Myocyte (in vitro differentiated cells): ENCODE measurements around the gene PADI3. TPM values are rescaled to one million over a fixed set of nuclear protein-coding genes. Genes with fewer than 3 reads are reported as not detected.

Source experiments
- DNase-seq: peaks from one replicate; pipeline ENCODE4 v3.0.0-alpha.2; 2012; ENCODE audit warnings: low read depth
- polyA plus RNA-seq: library from polyadenylated mRNA; unstranded; fragments of >200 nt; gene quantifications from one replicate; pipeline ENCODE4 v1.2.1, GENCODE V29; 2012; ENCODE audit warnings: missing spikeins
- total RNA-seq: library from RNA; depleted of rRNA; stranded (reverse); fragments of >200 nt; gene quantifications from 2 replicates; pipeline ENCODE4 v1.2.3, GENCODE V29; 2014

PADI3 gene, protein sequence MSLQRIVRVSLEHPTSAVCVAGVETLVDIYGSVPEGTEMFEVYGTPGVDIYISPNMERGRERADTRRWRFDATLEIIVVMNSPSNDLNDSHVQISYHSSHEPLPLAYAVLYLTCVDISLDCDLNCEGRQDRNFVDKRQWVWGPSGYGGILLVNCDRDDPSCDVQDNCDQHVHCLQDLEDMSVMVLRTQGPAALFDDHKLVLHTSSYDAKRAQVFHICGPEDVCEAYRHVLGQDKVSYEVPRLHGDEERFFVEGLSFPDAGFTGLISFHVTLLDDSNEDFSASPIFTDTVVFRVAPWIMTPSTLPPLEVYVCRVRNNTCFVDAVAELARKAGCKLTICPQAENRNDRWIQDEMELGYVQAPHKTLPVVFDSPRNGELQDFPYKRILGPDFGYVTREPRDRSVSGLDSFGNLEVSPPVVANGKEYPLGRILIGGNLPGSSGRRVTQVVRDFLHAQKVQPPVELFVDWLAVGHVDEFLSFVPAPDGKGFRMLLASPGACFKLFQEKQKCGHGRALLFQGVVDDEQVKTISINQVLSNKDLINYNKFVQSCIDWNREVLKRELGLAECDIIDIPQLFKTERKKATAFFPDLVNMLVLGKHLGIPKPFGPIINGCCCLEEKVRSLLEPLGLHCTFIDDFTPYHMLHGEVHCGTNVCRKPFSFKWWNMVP
- total RNA-seq, result not detected in 2 replicates
- polyA plus RNA-seq, result 0.03 TPM

- DNase-seq, result no peak
Observed at GRCh38 chr1:17248781-17249180, at the start of gene PADI3. Gene PADI3, plus strand, starts transcription at chr1:17249098. Its CDS starts 40 bp downstream, at chr1:17249138.

- no peak for DNase-seq
Observed at GRCh38 chr1:17199267-17200044, 49.4 kb upstream of the PADI3 start.

DNA sequence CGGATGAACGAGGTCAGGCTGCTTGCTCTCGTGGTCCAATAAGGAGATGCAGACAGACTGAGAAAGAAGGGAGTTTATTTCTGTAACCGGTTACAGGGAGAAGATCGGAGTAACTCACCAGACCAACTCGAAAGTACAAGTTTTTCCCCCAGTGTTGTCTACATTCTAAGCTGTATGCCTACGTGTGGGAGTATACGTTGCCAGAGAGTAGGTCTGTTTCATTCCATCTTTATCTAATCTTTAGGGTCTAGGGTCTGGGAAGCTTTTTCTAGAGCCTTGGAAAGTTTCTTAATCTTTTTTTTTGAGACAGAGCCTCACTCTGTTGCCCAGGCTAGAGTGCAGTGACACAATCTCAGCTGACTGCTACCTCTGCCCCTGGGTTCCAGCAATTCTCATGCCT, 48.7 kb upstream of the PADI3 start:
- no peak for DNase-seq

DNA sequence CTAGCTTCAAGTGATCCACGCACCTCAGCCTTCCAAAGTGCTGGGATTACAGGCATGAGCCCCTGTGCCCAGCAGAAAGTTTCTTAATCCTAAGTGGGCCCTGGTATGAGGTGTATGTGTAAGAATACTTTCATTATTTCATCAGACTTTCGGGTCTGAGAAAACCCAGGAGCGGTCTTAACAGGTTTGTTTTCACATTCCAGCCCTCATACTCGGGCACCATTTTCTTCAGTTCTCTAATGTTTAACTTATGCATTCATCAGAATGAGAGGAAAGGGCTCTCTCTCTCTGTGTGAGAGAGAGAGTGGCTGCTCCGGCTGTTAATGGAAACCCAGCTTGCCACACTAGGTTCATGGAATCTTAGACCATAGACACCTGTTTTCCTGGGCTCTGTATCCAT, 48.1 kb upstream of the PADI3 start:
- no peak for DNase-seq

DNA sequence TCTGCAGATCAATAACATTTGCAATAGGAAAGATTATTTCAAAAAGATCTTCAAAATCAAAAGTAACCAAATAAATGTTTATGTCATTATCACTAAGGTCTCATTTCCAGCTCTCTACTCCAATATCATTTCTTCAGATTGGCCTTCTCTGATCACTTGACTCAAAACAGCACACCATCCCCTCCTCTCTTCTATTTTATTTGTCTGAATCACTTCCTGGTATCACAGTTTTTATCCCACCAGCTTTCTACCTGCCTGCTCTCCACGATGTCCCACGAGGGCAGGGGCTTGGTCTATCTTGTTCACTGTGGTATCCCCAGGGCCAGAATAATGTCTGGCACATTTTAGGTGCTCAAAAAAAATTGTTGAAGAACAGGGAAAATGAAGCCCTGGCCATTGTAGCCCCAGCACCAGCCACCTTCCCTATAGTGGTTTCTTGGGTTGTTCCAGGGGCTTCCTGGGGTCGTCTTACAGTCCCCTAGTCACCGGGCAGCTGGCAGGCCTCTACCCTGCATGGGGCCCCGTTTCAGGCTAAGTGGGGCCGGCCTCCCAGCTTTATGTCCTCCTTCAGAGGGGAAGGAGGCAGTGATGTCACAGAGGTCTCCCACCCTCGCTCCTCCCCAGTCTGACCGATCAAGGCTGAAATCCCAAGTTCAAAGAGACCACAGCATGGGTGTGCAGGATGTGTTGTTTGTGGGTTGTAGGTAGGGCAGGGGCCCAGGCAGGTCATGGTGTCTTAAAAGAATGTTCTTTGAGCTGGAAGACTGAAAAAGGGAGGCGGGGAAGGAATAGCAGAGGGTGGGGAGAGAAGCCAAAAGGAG, 47.5 kb upstream of the PADI3 start:
- DNase-seq, result no peak

- DNase-seq, result no peak
Observed at GRCh38 chr1:17204546-17205440, 44.1 kb upstream of the PADI3 start, which contains the start of gene PADI1. Gene PADI1, plus strand, starts transcription at chr1:17205128. Its CDS starts 90 bp downstream, at chr1:17205218.

GRCh38 chr1:17205652-17206051, 43.2 kb upstream of the PADI3 start:
- DNase-seq, result no peak

DNA sequence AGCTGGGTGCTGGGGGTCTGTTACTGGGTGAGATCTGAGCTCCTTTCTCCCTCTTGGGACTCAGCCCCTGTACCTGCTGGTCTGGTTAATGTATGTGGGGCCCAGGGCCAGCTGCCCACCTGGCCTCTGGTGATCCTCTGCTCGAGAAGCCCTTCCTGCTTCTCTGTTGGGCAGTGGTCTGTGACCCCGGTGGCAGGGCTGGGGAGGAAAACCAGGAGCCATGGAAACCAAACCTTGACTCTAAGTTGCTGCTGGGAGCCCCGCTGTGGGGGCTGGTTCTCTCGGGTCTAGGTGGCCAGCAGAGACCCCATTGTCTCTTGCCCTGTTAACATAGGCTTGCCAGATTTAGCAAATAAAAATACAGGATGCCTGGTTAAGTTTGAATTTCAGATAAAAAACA, 42.7 kb upstream of the PADI3 start:
- DNase-seq, result no peak

DNA sequence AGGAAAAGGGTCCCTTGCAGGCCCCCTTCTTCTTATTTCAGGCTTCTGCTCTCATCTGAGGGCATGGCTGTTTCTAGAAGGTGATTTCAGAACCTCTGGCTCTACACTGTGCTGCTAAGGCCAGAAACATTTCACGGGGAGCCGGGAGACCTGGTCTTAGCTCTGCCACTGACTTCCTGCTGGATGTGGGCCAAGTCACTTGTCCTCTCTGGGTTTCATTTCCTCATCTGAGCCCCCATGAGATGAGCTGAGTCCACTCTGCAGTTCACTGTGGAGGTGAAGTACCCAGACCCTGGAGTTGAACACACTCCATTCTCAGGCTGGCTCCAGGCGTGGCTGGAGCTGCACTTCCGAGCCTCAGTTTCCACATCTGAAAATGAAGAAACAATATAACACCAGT, 41.9 kb upstream of the PADI3 start:
- no peak for DNase-seq

GRCh38 chr1:17207540-17207939, 41.4 kb upstream of the PADI3 start:
- DNase-seq, result no peak

DNA sequence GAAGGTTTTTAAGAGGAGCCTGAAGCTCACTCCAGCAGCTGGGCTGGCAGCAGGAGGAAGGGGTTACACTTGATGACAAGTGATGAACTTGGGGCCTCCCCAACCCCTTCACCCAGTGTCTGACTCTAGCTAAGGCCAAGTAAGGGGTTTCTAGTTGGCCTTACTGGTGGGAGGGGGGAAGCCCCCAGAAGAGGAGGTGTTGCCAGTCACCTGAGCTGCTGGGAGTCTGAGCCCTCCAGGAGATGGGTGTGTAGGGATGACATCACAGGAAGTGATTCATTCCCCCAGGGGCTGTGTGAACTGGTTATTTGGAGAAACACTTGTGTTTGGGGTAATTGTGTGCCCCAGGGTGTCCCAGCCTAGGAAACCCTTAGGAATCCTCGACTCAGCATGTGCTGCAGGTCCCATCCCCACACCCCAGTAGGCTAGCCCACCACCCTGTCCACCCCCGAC, 40.9 kb upstream of the PADI3 start:
- peak; percentile 32 for DNase-seq

GRCh38 chr1:17208546-17208945, 40.4 kb upstream of the PADI3 start:
- DNase-seq, result no peak

DNA sequence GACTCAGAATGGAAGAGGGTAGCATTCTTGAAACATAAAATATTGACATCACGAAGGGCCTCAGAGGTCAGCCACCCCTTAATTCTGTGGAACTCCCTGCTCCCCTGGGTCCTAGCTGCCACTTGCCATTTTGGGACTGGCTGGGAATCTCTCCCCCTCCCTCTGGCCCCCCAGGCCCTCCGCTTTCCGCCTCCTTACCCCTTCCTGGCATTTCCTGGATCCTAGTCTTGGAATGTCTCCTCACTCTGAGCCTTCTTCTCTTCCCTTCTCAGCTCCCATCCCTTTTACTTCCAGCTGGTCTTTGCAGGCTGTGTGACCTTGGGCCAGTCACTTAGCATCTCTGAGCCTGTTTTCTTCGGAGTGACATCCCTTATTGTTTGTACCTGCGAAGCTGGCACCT, 39.5 kb upstream of the PADI3 start:
- DNase-seq, result no peak

DNA sequence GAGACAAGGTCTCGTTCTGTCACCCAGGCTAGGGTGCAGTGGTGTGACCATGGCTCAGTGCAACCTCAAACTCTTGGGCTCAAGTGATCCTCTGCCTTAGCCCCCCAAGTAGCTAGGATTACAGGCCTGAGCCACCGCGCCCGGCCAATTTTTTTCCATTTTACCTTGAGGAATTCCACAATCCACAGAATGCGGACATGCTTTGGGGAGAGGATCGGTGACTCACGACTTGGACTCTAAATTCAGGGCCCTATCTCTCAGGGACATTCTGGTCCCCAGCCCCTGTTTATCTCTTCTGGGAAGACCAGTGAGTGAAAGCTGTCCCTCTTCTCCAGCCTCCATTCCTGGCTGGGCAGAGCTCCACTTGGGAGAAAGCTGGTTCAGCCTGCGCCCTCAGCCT, 38.7 kb upstream of the PADI3 start:
- no peak for DNase-seq

- no peak for DNase-seq
Observed at GRCh38 chr1:17211377-17211776, 37.5 kb upstream of the PADI3 start.

- no peak for DNase-seq
Observed at GRCh38 chr1:17212009-17212408, 36.9 kb upstream of the PADI3 start.

DNA sequence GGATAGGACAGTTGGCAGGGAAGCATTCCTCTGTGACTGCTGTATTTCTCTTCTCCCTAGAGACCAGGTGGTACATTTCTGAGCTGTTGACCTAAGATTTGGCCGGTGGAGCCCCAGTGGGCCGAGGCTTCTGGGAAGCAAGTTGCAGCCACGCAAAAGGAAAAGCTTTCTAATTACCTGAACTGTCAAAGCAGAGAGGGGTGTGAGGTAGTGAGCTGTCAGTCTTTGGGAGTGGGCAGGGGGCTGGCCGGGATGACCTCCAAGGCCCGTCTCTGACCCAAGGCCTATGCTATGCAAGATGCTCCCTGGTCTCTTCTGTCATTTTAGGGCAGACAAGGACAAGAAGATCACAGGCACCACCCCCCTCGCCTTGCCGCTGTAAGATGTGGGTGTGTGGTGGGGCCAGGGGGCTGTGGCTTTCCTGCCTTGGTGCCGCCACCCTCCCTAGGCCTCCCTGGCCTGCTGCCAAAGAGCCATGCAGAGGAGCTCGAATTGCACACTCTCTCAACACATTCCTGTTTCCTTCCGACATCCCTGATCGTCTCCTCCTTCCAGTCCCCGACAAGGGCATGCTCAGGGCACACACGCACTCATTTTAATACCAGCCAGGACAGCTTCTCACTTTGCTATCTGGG, 36.3 kb upstream of the PADI3 start:
- DNase-seq, result peak; percentile 82

DNA sequence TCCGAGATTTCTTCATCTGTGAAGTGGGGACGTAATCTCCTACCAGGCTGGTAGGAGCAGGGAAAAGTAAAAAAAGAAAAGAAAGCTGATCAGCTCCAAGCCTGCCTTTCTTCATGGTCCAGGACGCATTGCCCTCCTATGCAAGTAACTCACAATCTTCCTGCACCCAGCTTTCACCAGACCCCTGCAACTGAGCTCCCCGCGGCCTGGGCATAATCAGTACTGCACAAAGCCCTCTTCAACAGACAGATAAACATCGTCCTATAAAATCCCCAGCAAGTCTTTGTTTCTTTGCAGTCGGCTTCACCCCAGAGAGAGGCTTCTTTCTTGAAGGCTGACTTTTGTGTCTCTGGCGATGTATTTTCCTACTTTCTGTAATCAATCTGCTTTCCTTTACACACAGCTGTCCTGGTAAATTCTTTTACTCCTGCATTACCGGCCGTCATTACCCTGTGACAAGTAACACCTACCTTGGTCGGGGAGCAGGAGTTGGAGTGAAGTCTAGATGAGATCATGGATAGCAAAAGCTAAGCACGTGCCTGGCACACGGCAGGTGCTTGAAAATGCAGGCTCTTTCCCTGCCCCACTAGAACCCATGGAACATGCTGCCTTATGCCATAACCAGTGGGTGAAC, 35.6 kb upstream of the PADI3 start:
- DNase-seq, result no peak

DNA sequence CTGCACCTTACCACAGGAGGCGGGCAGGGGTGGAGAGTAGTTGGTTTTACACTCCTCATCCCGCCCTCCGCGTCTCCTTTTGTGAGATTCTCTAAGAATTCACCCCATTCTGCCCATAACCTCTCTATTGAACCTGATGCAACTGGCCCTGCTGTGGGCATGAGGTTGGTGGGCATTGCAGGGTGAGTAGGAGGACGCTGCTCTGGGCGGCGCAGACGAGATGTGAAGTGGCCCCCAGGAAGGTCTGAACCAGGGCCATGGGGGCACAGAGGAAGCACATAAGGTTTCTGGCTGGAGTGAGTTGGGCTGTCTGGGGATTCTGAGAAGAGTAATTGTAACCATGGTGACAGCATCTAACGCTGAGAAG, 35.1 kb upstream of the PADI3 start:
- no peak for DNase-seq
